Measurements from ENCODE around the gene KIF18B. TPM values are rescaled to one million over a fixed set of nuclear protein-coding genes. Genes with fewer than 3 reads are reported as not detected.

KIF18B gene
- total and polyA plus RNA-seq, 10 of the 15 experiments (the other 5 are each of a cell fraction or from before 2014, with no cell fraction given): 2.8 to 46.2 (median 20.5) TPM

GRCh38 chr17:44976206-44976605 is 28.6 kb upstream of the KIF18B start:
- ChIA-PET CTCF (interaction anchor here (1.3 to 1.9 kb wide), 4 partner anchors 17 to 123 kb away, joined by 4 to 6 read pairs (median 4); no protein-coding TSS in a partner anchor), SMC1A (ENCODE audit: uncharacterized antibody, unreplicated experiment) (no interaction called here), RAD21 (ENCODE audit: unreplicated experiment) (no interaction called here), POLR2A (interaction anchor here (0.6 kb wide), 1 partner anchor 683 kb away, joined by 3 read pairs; no protein-coding TSS in a partner anchor)
- 28% methylated on average over 10 of the region's 13 CpGs for WGBS (ENCODE audit: insufficient coverage, insufficient replicate concordance, low lambda C conversion rate, missing lambda C conversion rate)
- no peak overlapping the region for H3K9ac ChIP-seq (ENCODE audit: control insufficient read depth, insufficient read depth, low read length)
- H3K9me3 ChIP-seq (replicated peaks; ENCODE audit: control insufficient read depth, insufficient read depth, low read length): no peaks in the 10 kb centered on the region
- H3K36me3 ChIP-seq (ENCODE audit: control insufficient read depth in 2 of 2, insufficient read depth in 2 of 2, low read length in 1 of 2): no peaks in the 10 kb centered on the region
- TF ChIP-seq NFYB (IDR thresholded peaks at IDR 0.05; ENCODE audit: insufficient read depth, low read depth, low read length) (no peak), ZNF274 (IDR thresholded peaks at IDR 0.05; ENCODE audit: insufficient read depth, insufficient read length) (no peak), HSF1 (IDR thresholded peaks at IDR 0.05; ENCODE audit: low read depth, low read length) (no peak), POU2F2 (IDR thresholded peaks at IDR 0.05; ENCODE audit: borderline replicate concordance, low read depth, low read length) (no peak)
- H4K20me1 ChIP-seq (ENCODE audit: control insufficient read depth, insufficient read depth): no peaks in the 10 kb centered on the region
- FAIRE-seq: no peak
- BruUV-seq (replicated peaks): no TSS peak
- peaks cover 5 to 8% of the 10 kb centered on the region in 2 experiments; a peak in 3 of 4 replicates for H3K27me3 ChIP-seq (replicated peaks in 1 of 2; ENCODE audit: control insufficient read depth in 2 of 2, insufficient read depth in 2 of 2, low read length in 1 of 2)
- no peak overlapping the region for H2AFZ ChIP-seq (ENCODE audit: control insufficient read depth, low read depth, low read length)
- no peaks in the 10 kb centered on the region for H3K79me2 ChIP-seq (ENCODE audit: control insufficient read depth, insufficient read depth, low read length)
- in situ Hi-C loops (cut with MboI): no loop called here
- no peak overlapping the region for H3K27ac ChIP-seq (ENCODE audit: control insufficient read depth, insufficient read depth)
- no peak for DNase-seq (ENCODE audit: low read depth, low spot score)
- ATAC-seq: no peak
- intact Hi-C loops (cut with micrococcal nuclease; ENCODE audit: unreplicated experiment): no loop called here
- H3K4me1 ChIP-seq (ENCODE audit: control insufficient read depth, insufficient read depth, low read length): no peaks in the 10 kb centered on the region
- H3K4me3 ChIP-seq: no peak overlapping the region
- H3K4me2 ChIP-seq (ENCODE audit: control insufficient read depth, insufficient read depth): no peak overlapping the region

DNA sequence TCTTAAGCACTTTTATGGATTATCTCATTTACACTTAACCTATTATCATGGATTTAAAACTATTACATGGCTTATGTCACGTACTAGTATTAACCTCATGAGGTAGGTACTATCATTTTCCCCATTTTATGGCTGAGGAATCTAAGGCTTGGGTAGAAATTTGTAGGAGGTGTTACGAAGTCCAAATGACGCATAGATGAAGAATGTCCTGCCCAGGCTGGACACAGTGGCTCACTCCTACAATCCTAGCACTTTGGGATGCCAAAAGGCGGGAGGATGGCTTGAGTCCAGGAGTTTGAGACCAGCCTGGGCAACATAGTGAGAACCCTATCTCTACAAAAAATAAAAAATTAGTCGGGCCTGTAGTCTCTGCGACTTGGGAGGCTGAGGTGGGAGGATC is 25.4 kb upstream of the KIF18B start:
- FAIRE-seq (no peak), DNase-seq (ENCODE audit: low read depth, low spot score) (no peak), ATAC-seq (no peak)
- 55% methylated on average over 6 of the region's 6 CpGs for WGBS (ENCODE audit: insufficient coverage, insufficient replicate concordance, low lambda C conversion rate, missing lambda C conversion rate)
- peaks cover 6% of the 10 kb centered on the region; the same call in 1 of the 2 replicates for H3K4me1 ChIP-seq (ENCODE audit: control insufficient read depth, insufficient read depth, low read length)
- H3K9me3 ChIP-seq (replicated peaks; ENCODE audit: control insufficient read depth, insufficient read depth, low read length): no peaks in the 10 kb centered on the region; the same call in 2 of the 3 replicates
- H3K9ac ChIP-seq (ENCODE audit: control insufficient read depth, insufficient read depth, low read length): no peak overlapping the region
- no peaks in the 10 kb centered on the region for H3K79me2 ChIP-seq (ENCODE audit: control insufficient read depth, insufficient read depth, low read length)
- in situ Hi-C loops (cut with MboI): no loop called here
- no TSS peak for BruUV-seq (replicated peaks)
- no peak overlapping the region for H3K4me3 ChIP-seq
- POLR2A ChIA-PET: no interaction called here
- RAD21 ChIA-PET (ENCODE audit: unreplicated experiment): no interaction called here
- intact Hi-C loops (cut with micrococcal nuclease; ENCODE audit: unreplicated experiment): no loop called here
- H2AFZ ChIP-seq (ENCODE audit: control insufficient read depth, low read depth, low read length): no peak overlapping the region
- H4K20me1 ChIP-seq (ENCODE audit: control insufficient read depth, insufficient read depth): no peaks in the 10 kb centered on the region
- H3K36me3 ChIP-seq (ENCODE audit: control insufficient read depth in 2 of 2, insufficient read depth in 2 of 2, low read length in 1 of 2): no peaks in the 10 kb centered on the region
- H3K4me2 ChIP-seq (ENCODE audit: control insufficient read depth, insufficient read depth): no peak overlapping the region
- SMC1A ChIA-PET (ENCODE audit: uncharacterized antibody, unreplicated experiment): no interaction called here
- H3K27me3 ChIP-seq (replicated peaks in 1 of 2; ENCODE audit: control insufficient read depth in 2 of 2, insufficient read depth in 2 of 2, low read length in 1 of 2): peaks cover 17 to 24% of the 10 kb centered on the region in 2 experiments
- CTCF ChIA-PET: no interaction called here
- no peak overlapping the region for H3K27ac ChIP-seq (ENCODE audit: control insufficient read depth, insufficient read depth)
- no peak for TF ChIP-seq CHD1 (IDR thresholded peaks at IDR 0.05; ENCODE audit: low read depth, low read length)
- no peak for TF ChIP-seq MTA2 (IDR thresholded peaks at IDR 0.05; ENCODE audit: low read depth)
- no peak for TF ChIP-seq POLR2AphosphoS5 (IDR thresholded peaks at IDR 0.05; ENCODE audit: low read length)
- TF ChIP-seq, protein P1, sequence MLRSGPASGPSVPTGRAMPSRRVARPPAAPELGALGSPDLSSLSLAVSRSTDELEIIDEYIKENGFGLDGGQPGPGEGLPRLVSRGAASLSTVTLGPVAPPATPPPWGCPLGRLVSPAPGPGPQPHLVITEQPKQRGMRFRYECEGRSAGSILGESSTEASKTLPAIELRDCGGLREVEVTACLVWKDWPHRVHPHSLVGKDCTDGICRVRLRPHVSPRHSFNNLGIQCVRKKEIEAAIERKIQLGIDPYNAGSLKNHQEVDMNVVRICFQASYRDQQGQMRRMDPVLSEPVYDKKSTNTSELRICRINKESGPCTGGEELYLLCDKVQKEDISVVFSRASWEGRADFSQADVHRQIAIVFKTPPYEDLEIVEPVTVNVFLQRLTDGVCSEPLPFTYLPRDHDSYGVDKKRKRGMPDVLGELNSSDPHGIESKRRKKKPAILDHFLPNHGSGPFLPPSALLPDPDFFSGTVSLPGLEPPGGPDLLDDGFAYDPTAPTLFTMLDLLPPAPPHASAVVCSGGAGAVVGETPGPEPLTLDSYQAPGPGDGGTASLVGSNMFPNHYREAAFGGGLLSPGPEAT (IDR thresholded peaks at IDR 0.05; ENCODE audit: low read depth): no peak
- no peak for TF ChIP-seq CREB1 (IDR thresholded peaks at IDR 0.05; ENCODE audit: low read depth)
- TF ChIP-seq ZZZ3 (IDR thresholded peaks at IDR 0.05; ENCODE audit: control insufficient read depth, insufficient read length, low read depth): no peak
- TF ChIP-seq, protein P2, sequence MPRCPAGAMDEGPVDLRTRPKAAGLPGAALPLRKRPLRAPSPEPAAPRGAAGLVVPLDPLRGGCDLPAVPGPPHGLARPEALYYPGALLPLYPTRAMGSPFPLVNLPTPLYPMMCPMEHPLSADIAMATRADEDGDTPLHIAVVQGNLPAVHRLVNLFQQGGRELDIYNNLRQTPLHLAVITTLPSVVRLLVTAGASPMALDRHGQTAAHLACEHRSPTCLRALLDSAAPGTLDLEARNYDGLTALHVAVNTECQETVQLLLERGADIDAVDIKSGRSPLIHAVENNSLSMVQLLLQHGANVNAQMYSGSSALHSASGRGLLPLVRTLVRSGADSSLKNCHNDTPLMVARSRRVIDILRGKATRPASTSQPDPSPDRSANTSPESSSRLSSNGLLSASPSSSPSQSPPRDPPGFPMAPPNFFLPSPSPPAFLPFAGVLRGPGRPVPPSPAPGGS (IDR thresholded peaks at IDR 0.05; ENCODE audit: borderline replicate concordance, insufficient read depth, low read depth, low read length, poor library complexity, severe bottlenecking): no peak
- no peak for TF ChIP-seq CHD2 (IDR thresholded peaks at IDR 0.05; ENCODE audit: borderline replicate concordance, low read depth, low read length)
- no peak for TF ChIP-seq CEBPB (IDR thresholded peaks at IDR 0.05; ENCODE audit: borderline replicate concordance in 1 of 2, low read depth in 2 of 2, low read length in 2 of 2)
- no peak for TF ChIP-seq NFXL1 (IDR thresholded peaks at IDR 0.05; ENCODE audit: borderline replicate concordance)

All from GM12878 (cell line).